GM19023 (cell line): ENCODE results near the gene PRDM10.
A peak's percentile ranks its signal among the peaks of the same experiment; 100 is the strongest.
"Not testable (repeated sequence)": the region's sequence is repeated elsewhere in the genome, so short reads cannot be mapped to it uniquely, and the experiment has no call there.

ENCODE experiments used
- ATAC-seq: cut with Tn5 transposase; IDR thresholded peaks from one replicate; pipeline ENCODE4 v1.9.1; 2021; ENCODE audit warnings: mild to moderate bottlenecking, moderate library complexity; ENCODE audit not compliant: unreplicated experiment

Gene PRDM10

DNA sequence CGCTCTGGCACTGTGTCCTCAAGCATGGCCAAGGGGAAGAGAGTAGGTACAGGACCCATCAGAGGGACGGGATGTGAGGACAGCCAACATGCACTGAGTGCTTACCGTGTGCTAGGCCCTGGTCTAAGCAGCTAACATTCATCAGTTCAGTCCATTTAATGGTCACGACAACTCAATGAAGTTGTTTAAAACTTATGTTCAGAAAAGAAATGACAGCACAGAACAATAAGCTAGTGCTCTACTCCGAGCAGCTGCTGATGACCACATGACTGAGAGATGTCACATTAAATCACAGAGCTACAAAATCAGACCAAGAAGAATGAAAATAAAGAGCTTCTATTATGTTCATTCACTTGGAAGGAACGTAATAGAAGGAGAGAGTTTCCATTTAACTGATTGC, 26.3 kb downstream of the PRDM10 start:
- ATAC-seq, result no peak

GRCh38 chr11:129975543-129975942, 27.1 kb downstream of the PRDM10 start:
- no peak for ATAC-seq

DNA sequence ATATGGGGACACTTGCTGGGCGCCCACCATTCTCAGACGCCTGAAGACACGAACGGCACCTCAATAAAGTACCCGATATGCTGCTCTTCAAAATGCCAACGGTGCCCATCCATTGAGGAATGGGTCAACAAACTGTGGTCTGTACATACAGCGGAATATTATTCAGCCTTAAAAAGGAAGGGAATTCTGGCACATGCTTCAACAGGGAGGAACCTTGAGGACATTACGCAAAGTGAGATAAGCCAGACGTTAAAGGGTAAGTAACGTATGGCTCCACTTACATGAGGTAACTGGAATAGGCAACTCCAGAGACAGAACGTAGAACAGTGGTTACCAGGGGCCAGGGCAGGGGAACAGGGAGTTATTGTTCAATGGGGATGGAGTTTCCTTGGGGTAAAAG, 28.0 kb downstream of the PRDM10 start:
- no peak for ATAC-seq

GRCh38 chr11:129974237-129974636, 28.4 kb downstream of the PRDM10 start:
- no peak for ATAC-seq

- no peak for ATAC-seq
These were observed 28.8 kb downstream of the PRDM10 start for GRCh38 chr11:129973809-129974208.

GRCh38 chr11:129973068-129973467, 29.6 kb downstream of the PRDM10 start:
- ATAC-seq, result peak; percentile 60

GRCh38 chr11:129972611-129973010, 30.0 kb downstream of the PRDM10 start:
- no peak for ATAC-seq

DNA sequence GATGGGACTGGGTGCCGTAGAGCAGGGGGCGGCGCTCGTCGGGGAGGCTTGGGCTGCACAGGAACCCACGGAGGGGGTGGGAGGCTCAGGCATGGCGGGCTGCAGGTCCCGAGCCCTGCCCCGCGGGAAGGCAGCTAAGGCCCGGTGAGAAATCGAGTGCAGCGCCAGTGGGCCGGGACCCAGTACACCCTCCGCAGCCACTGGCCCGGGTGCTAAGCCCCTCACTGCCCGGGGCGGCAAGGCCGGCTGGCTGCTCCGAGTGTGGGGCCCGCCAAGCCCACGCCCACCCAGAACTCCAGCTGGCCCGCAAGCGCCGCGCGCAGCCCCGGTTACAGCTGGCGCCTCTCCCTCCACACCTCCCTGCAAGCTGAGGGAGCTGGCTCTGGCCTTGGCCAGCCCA, 30.8 kb downstream of the PRDM10 start:
- not testable (repeated sequence) for ATAC-seq

DNA sequence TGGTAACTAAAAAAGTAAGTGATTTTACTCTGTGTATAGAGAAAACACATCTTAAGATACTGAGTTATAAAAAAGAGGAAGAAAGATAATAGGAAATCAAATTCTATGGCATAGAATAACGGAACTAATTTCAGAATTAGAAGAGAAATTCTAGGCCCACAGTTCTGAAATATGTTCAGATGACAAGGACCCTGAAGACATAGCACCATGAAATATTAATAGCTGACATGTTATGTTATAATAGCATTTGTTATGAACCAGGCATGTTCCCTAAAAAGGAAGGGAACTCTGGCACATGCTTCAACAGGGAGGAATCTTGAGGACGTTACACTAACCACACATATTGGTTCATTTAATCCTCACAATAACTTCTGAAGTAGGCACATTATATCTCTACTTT, 32.7 kb downstream of the PRDM10 start:
- ATAC-seq, result no peak

DNA sequence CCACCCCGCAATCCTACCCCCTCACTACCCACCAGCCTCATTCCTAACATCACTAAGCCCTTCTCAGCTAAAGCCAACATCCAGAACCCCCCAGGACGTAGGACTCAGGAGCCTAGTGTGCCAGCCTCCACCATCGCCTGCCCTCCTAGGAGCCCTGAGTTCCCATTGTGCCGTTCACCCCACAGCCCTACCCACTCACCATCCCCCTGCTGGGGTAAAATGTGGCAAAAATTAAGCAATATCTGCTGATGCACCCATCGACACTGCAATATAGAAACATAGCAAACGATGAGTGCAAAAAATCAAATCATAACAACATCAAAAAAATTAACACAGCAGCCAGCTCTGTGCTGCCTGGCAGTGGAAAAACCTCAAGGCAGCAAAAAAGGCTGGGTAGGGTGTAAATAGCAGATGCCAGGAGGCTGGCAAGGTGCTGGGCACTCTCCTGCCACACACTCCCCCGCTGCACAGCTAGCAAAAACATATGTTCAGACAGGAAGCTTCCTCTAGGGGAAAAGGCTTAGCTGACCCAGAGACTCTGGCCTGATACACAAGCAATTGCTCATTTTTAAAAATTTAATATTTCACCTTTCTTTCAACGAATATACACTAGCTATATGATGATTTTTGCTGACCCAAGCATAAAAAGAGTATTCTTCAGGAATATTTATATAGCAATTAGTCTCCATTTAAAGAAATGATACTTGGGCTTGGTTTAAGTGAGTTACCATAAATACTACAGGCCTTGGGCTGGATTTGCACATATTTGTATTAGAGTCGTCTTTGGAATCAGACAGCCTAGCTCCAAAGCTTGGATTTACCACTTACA, 33.8 kb downstream of the PRDM10 start:
- ATAC-seq, result no peak

- ATAC-seq, result no peak
These were observed 34.6 kb downstream of the PRDM10 start for GRCh38 chr11:129967996-129968395.

DNA sequence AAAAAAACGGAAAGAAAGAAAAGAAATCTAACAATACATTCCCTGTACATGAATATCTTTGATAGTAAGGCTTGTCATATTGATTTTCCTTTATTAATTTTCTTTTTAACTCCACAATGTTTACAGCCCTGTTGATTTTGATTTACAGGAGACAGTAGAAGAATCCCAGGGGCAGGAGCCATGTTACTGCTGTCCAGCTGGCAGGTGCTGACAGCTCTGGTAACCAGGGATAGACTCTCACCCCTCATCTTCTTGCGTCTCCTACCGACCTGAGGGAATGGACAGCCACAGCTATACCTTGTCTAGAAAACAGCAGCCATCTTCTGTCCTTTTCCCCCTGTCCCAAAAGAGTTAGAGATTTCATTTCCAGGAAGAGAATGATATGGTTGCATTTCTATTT, 37.4 kb downstream of the PRDM10 start:
- no peak for ATAC-seq

- ATAC-seq, result peak; percentile 89
These were observed 42.1 kb downstream of the PRDM10 start for GRCh38 chr11:129960216-129961214.

DNA sequence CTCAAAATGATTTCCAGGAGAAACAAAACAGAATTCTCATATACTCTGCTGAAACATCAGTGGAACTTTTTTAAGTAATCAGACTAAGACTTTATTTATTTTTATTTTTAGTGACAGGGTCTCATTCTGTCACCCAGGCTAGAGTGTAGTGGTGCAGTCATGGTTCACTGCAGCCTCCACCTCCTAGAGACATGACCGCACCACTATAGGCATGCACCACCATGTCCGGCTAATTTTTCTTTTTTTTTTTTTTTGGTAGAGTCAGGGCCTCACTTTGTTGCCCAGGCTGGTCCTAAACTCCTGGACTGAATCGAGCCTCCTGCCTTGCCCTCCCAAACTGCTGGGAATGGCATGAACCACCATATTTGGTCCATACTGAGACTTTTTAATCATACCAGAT, 42.9 kb downstream of the PRDM10 start:
- no peak for ATAC-seq

DNA sequence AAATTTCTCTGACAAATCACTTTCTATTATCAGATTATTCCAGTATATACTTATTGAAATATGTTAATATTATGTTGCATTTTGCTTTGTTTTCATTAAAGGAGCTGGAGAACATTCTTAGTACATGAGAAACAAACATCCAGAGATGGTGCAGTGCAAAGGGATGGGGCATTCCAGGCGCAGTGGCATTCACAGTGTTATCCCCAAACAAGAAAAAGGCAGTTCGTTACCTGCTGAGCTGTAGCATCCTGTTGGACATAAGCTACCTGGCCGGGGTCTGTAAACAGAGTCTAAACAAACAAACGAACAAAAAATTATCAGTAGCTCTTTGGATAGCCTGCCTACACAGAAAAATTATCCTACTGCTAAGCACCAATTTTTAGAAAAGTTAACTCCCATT, 47.4 kb downstream of the PRDM10 start:
- ATAC-seq, result no peak

GRCh38 chr11:129954703-129955102, 47.9 kb downstream of the PRDM10 start:
- ATAC-seq, result not testable (repeated sequence)

GRCh38 chr11:129951866-129952262, 50.8 kb downstream of the PRDM10 start:
- ATAC-seq, result no peak

GRCh38 chr11:129951201-129951865, 51.3 kb downstream of the PRDM10 start:
- ATAC-seq, result no peak

- ATAC-seq, result no peak
These were observed 52.2 kb downstream of the PRDM10 start for GRCh38 chr11:129950101-129951091.

DNA sequence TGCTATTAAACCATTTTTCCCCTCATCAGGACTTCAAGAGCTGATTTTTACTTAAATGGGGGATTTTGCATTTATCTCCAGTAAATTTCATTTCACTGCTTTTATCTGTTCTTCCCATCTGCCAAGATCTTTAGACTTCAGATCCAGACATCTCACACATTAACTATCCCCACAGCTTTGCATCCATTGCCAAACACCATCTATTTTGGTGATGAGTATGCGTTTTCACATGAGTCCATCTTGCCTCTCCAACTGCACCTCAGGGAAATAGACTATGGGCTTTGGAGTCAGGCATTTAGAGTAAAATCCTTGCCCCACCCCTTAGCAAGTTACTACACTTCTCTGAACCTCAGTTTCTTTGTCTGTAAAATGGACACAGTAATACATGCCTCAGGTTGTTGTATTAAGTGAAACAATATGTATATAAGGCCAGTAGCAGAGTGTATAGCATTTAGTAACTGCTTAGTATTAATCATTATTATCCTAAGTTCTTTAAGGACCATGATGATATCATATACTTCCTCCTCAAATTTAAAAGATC, 53.6 kb downstream of the PRDM10 start:
- no peak for ATAC-seq
